H9 (cell line): ENCODE results near the gene TEKT3. TPM values are rescaled to one million over a fixed set of nuclear protein-coding genes. Genes with fewer than 3 reads are reported as not detected.

Experiments used
- DNase-seq: peaks from one replicate; pipeline ENCODE4 v3.0.0-alpha.2; 2017
- H2AFZ ChIP-seq: one replicate; pipeline ENCODE4 v1.6.1; 2013; ENCODE audit warnings: mild to moderate bottlenecking, low read length, control low read depth, moderate library complexity
- H2AK5ac ChIP-seq: 2 replicates; pipeline ENCODE4 v1.6.1; 2013; ENCODE audit warnings: low read length, control low read depth, mixed read lengths; ENCODE audit not compliant: insufficient read length
- H2BK120ac ChIP-seq: one replicate; pipeline ENCODE4 v1.6.1; 2013; ENCODE audit warnings: low read depth, mild to moderate bottlenecking, low read length, control low read depth, inconsistent platforms; ENCODE audit not compliant: poor library complexity, severe bottlenecking
- H2BK12ac ChIP-seq: 2 replicates; pipeline ENCODE4 v1.6.1; 2013; ENCODE audit warnings: low read length, control low read depth, mixed read lengths, low read depth; ENCODE audit not compliant: insufficient read length
- H2BK15ac ChIP-seq: 2 replicates; pipeline ENCODE4 v1.6.1; 2013; ENCODE audit warnings: low read depth, low read length, control low read depth
- H2BK20ac ChIP-seq: one replicate; pipeline ENCODE4 v1.6.1; 2013; ENCODE audit warnings: low read depth, mild to moderate bottlenecking, low read length, control low read depth, inconsistent platforms; ENCODE audit not compliant: poor library complexity, severe bottlenecking
- H2BK5ac ChIP-seq: 2 replicates; pipeline ENCODE4 v1.6.1; 2013; ENCODE audit warnings: low read length, control low read depth, mixed read lengths; ENCODE audit not compliant: insufficient read length
- H3K14ac ChIP-seq: 2 replicates; pipeline ENCODE4 v1.6.1; 2013; ENCODE audit warnings: low read length, control low read depth; ENCODE audit not compliant: insufficient read depth
- H3K18ac ChIP-seq: 2 replicates; pipeline ENCODE4 v1.6.1; 2013; ENCODE audit warnings: low read depth, mild to moderate bottlenecking, mixed read lengths, low read length, control low read depth; ENCODE audit not compliant: insufficient read length
- H3K23ac ChIP-seq: 2 replicates; pipeline ENCODE4 v1.6.1; 2013; ENCODE audit warnings: low read length, control low read depth, mixed read lengths, low read depth; ENCODE audit not compliant: insufficient read length
- H3K23me2 ChIP-seq: 2 replicates; pipeline ENCODE4 v1.6.1; 2013; ENCODE audit warnings: low read depth, mild to moderate bottlenecking, mixed read lengths, low read length, control low read depth; ENCODE audit not compliant: insufficient read length, poor library complexity, severe bottlenecking
- H3K27ac ChIP-seq: 2 replicates; pipeline ENCODE4 v1.5.1; 2013; ENCODE audit warnings: low read length, control low read depth, mixed read lengths, low read depth; ENCODE audit not compliant: insufficient read length
- H3K27me3 ChIP-seq: 2 replicates; pipeline ENCODE4 v1.6.1; 2013; ENCODE audit warnings: low read length, control low read depth, inconsistent platforms; ENCODE audit not compliant: insufficient read depth
- H3K4ac ChIP-seq: 2 replicates; pipeline ENCODE4 v1.6.1; 2013; ENCODE audit warnings: low read depth, mild to moderate bottlenecking, control low read depth, inconsistent platforms, low read length, moderate library complexity
- H3K4me1 ChIP-seq: 2 replicates; pipeline ENCODE4 v1.6.1; 2013; ENCODE audit warnings: low read length, control low read depth, inconsistent platforms; ENCODE audit not compliant: insufficient read depth
- H3K4me2 ChIP-seq: 2 replicates; pipeline ENCODE4 v1.6.1; 2013; ENCODE audit warnings: low read length, control low read depth, mixed read lengths; ENCODE audit not compliant: insufficient read length, insufficient read depth
- H3K56ac ChIP-seq: 2 replicates; pipeline ENCODE4 v1.6.1; 2013; ENCODE audit warnings: low read depth, mild to moderate bottlenecking, mixed read lengths, low read length, control low read depth; ENCODE audit not compliant: insufficient read length
- H3K79me1 ChIP-seq: 2 replicates; pipeline ENCODE4 v1.6.1; 2013; ENCODE audit warnings: low read depth, mild to moderate bottlenecking, moderate library complexity, low read length, control low read depth, inconsistent platforms; ENCODE audit not compliant: insufficient read depth, poor library complexity, severe bottlenecking
- H3K79me2 ChIP-seq: 2 replicates; pipeline ENCODE4 v1.6.1; 2013; ENCODE audit warnings: low read length, control low read depth, inconsistent platforms; ENCODE audit not compliant: insufficient read depth
- H3K9ac ChIP-seq: 2 replicates; pipeline ENCODE4 v1.6.1; 2013; ENCODE audit warnings: low read length, control low read depth, mixed read lengths; ENCODE audit not compliant: insufficient read length; ENCODE audit errors: extremely low read depth
- H3K9me3 ChIP-seq: one replicate; pipeline ENCODE4 v1.6.1; 2013; ENCODE audit warnings: low read depth, low read length, inconsistent platforms; ENCODE audit not compliant: control insufficient read depth
- H3T11ph ChIP-seq: one replicate; pipeline ENCODE4 v1.6.1; 2013; ENCODE audit warnings: mild to moderate bottlenecking, low read length, control low read depth, inconsistent platforms
- H4K20me1 ChIP-seq: one replicate; pipeline ENCODE4 v1.6.1; 2013; ENCODE audit not compliant: control insufficient read depth, insufficient read length, insufficient read depth
- H4K5ac ChIP-seq: 2 replicates; pipeline ENCODE4 v1.6.1; 2013; ENCODE audit warnings: low read depth, mild to moderate bottlenecking, mixed read lengths, low read length, control low read depth; ENCODE audit not compliant: insufficient read length
- H4K8ac ChIP-seq: replicated peaks from 2 replicates; pipeline ENCODE4 v1.6.1; 2013; ENCODE audit warnings: low read length, control low read depth, mixed read lengths, low read depth; ENCODE audit not compliant: insufficient read length
- H4K91ac ChIP-seq: 2 replicates; pipeline ENCODE4 v1.6.1; 2013; ENCODE audit warnings: low read depth, mild to moderate bottlenecking, moderate library complexity, mixed read lengths, low read length, control low read depth; ENCODE audit not compliant: insufficient read length
- H3K27ac Mint-ChIP-seq, 3 experiments: 2 replicates in 2 of 3; 3 replicates in 1 of 3; pipeline ENCODE4 v1.8.0; 2020 to 2021; ENCODE audit warnings: mixed read lengths in 3 of 3, mild to moderate bottlenecking in 1 of 3, moderate library complexity in 1 of 3
- H3K27me3 Mint-ChIP-seq: 2 replicates; pipeline ENCODE4 v1.8.0; 2021; ENCODE audit warnings: low read depth, mild to moderate bottlenecking, moderate library complexity, mixed read lengths
- H3K36me3 Mint-ChIP-seq, 3 experiments: 2 replicates in 2 of 3; 3 replicates in 1 of 3; pipeline ENCODE4 v1.8.0; 2020 to 2021; ENCODE audit warnings: low read depth in 3 of 3, mixed read lengths in 3 of 3; ENCODE audit not compliant: insufficient read depth in 1 of 3
- H3K4me1 Mint-ChIP-seq, 2 experiments: 2 replicates each; pipeline ENCODE4 v1.8.0; 2020; ENCODE audit warnings: mixed read lengths in 2 of 2
- H3K4me3 Mint-ChIP-seq, 2 experiments: 2 replicates in 1 of 2; 3 replicates in 1 of 2; pipeline ENCODE4 v1.8.0; 2020 to 2021; ENCODE audit warnings: mild to moderate bottlenecking in 2 of 2, mixed read lengths in 2 of 2, moderate library complexity in 1 of 2
- H3K9me3 Mint-ChIP-seq, 2 experiments: 2 replicates in 1 of 2; 3 replicates in 1 of 2; pipeline ENCODE4 v1.8.0; 2020; ENCODE audit warnings: mild to moderate bottlenecking in 2 of 2, mixed read lengths in 2 of 2, moderate library complexity in 1 of 2
- WGBS: extraction: QIAGEN DNeasy Blood & Tissue Kit; methylation state at CpG from one replicate; pipeline ENCODE4 v1.1.7; 2013; ENCODE audit warnings: missing lambda C conversion rate, low lambda C conversion rate, mixed read lengths; ENCODE audit not compliant: insufficient read length; ENCODE audit errors: extremely low coverage; 5-methylcytosine and 5-hydroxymethylcytosine counted together
- total RNA-seq: library from RNA; stranded (reverse); gene quantifications from 2 replicates; pipeline ENCODE4 v1.2.1, GENCODE V29; 2021
- TF ChIP-seq, protein P1 (sequence below): fragments of 200-600 bp; sonication (generic); conservative IDR thresholded peaks from 3 replicates; pipeline ENCODE4 v1.8.0; 2021; ENCODE audit warnings: antibody characterized with exemption, mild to moderate bottlenecking

TEKT3 gene
- total RNA-seq, 1 experiment from 2014 or later: 0.42 TPM

DNA sequence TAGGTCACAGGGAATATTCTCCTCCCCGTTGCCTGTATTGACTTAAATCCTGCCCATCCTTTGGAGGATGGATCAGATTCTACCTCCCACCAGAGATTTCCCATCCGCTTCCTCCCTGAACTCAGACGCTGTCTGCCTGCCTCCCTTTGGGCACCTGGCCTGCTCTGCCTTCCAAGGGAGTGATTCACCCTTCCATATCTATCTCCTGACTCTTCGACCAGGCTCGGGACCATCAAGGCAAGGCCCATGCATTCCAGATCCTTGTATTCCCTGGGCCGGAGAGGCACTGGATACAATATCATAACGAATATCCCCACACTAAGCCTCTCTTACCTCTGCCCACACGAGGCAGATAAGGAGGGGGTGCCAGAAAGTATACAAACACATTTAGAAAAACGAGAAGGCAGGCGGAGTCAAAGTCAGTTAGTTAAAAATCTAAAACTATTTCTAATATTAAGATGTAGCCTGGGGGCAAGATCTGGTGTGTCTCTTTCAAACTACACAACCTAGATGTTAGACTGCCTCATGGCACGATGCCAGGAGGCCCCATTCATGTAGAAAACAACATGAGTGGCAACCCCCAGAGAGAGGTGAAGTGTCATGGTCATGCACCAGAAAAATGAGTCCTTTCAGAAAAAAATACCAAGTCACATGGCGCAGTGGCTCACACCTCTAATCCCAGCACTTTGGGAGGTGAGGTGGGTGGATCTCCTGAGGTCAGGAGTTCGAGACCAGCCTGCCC lies 85.5 kb downstream of the TEKT3 start:
- H3K79me2 ChIP-seq: no peaks in the 10 kb centered on the region
- Mint-ChIP-seq H3K9me3 (no peaks in the 10 kb centered on the region), H3K27ac (no peak overlapping the region), H3K36me3 (no peaks in the 10 kb centered on the region; a peak in 1 of 7 replicates), H3K4me1 (peaks cover 7 to 15% of the 10 kb centered on the region in 2 experiments; a peak in 2 of 4 replicates), H3K27me3 (peaks cover 58% of the 10 kb centered on the region), H3K4me3 (no peak overlapping the region; a peak in 1 of 5 replicates)
- H2BK12ac ChIP-seq: no peak overlapping the region
- no peak overlapping the region for H3K4me2 ChIP-seq
- no peak overlapping the region for H2AK5ac ChIP-seq
- no peak overlapping the region for H4K5ac ChIP-seq
- no peak overlapping the region for H3K23ac ChIP-seq
- no peaks in the 10 kb centered on the region for H3K79me1 ChIP-seq
- H3K18ac ChIP-seq: no peak overlapping the region
- WGBS: no CpG with 5 or more reads among the region's 13 CpGs
- TF ChIP-seq, protein P1, sequence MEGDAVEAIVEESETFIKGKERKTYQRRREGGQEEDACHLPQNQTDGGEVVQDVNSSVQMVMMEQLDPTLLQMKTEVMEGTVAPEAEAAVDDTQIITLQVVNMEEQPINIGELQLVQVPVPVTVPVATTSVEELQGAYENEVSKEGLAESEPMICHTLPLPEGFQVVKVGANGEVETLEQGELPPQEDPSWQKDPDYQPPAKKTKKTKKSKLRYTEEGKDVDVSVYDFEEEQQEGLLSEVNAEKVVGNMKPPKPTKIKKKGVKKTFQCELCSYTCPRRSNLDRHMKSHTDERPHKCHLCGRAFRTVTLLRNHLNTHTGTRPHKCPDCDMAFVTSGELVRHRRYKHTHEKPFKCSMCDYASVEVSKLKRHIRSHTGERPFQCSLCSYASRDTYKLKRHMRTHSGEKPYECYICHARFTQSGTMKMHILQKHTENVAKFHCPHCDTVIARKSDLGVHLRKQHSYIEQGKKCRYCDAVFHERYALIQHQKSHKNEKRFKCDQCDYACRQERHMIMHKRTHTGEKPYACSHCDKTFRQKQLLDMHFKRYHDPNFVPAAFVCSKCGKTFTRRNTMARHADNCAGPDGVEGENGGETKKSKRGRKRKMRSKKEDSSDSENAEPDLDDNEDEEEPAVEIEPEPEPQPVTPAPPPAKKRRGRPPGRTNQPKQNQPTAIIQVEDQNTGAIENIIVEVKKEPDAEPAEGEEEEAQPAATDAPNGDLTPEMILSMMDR: no peak
- H2AFZ ChIP-seq: no peak overlapping the region
- no peak overlapping the region for H4K8ac ChIP-seq
- H2BK5ac ChIP-seq: no peak overlapping the region
- no peaks in the 10 kb centered on the region for H3K9me3 ChIP-seq
- no peaks in the 10 kb centered on the region for H3K4me1 ChIP-seq
- H3K27ac ChIP-seq: no peak overlapping the region
- H2BK20ac ChIP-seq: no peak overlapping the region
- H2BK120ac ChIP-seq: no peak overlapping the region
- no peak overlapping the region for H3K56ac ChIP-seq
- no peak overlapping the region for H3K9ac ChIP-seq
- no peak overlapping the region for H3T11ph ChIP-seq
- no peak for DNase-seq
- H2BK15ac ChIP-seq: no peak overlapping the region
- H3K27me3 ChIP-seq: peaks cover 19% of the 10 kb centered on the region; the same call in 1 of the 2 replicates
- H4K20me1 ChIP-seq: no peaks in the 10 kb centered on the region
- H4K91ac ChIP-seq: no peak overlapping the region
- no peak overlapping the region for H3K4ac ChIP-seq
- peaks cover 5% of the 10 kb centered on the region for H3K23me2 ChIP-seq
- no peak overlapping the region for H3K14ac ChIP-seq

Other genes with a start within 250 kb of the TEKT3 start
- gene PMP22, start 76.3 kb downstream of the TEKT3 start, total RNA-seq: 0.83 and 1.5 TPM in 2 replicates
- gene CDRT4, start 126.0 kb upstream of the TEKT3 start, total RNA-seq: 3.8 and 5.0 TPM in 2 replicates
- 11.5 and 16.9 TPM in 2 replicates for gene TVP23C, start 221.9 kb upstream of the TEKT3 start, total RNA-seq